Stimulated activated CD4-positive, alpha-beta T cell treated with anti-CD3 and anti-CD28 coated beads, TNF-alpha, amount 100 ng/mL, for 1 hour (primary cell): ENCODE measurements around the gene ALPK1.
"Not testable (repeated sequence)": the region's sequence is repeated elsewhere in the genome, so short reads cannot be mapped to it uniquely, and the experiment has no call there.

Source experiments
- DNase-seq, 3 donors: peaks; one replicate each; pipeline ENCODE4 v3.0.0-alpha.2; 2020; ENCODE audit warnings: low read depth in 3 of 3, low spot score in 1 of 3

Gene ALPK1

DNA sequence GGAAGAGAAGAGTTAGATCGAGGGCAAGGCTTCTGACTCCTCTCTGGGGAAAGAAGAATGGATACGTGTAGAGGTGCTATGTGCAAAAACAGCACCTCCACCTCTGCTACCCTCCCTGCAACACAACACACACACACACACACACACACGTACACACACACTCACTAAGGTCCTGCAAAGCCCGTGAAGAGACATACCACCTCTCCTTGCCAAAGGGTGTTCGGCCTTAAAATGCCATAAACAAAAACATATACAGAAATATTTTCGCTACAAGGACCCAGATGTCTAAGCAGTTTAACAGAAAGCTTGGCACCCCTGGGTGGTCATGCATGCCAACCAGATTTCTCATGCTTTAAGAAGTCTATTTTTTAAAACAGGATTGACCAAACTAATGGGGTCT is 13.0 kb upstream of the ALPK1 start:
- DNase-seq, result no peak

DNA sequence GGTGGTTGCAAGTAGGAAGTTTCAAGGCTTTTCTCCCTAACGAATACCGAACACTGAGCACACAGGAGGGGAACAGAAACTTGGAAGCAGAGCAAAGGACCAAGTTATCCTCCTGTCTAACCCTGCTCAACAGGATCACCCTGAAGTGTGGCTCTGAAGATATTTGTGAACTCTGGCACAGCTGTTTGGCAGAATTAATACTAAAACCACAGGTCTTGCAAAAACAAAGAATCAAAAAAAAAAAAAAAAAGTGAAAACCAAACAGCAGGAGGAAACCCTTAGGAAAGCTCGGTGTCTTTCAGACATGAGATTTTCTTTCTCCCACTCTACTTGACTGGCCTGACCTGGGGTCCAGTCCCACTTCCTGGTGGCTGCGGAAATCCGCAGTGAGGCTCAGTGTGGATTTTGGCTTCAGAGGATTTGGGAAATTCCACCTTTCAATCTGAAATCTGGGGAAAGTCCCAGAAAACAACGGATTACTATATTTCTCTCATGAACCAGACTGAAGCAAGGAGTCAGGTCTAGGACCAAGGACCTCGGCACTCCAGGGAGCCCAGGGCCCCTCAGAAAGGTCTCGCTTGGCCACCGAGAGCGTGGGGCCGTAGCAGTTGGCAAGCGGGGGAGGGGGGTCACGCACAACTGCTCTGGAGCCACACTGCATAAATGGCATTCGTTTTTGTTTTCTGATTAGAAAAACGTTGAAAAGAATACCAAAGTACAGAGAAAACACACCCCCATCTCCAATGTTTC is 12.3 kb upstream of the ALPK1 start:
- DNase-seq, result no peak

DNA sequence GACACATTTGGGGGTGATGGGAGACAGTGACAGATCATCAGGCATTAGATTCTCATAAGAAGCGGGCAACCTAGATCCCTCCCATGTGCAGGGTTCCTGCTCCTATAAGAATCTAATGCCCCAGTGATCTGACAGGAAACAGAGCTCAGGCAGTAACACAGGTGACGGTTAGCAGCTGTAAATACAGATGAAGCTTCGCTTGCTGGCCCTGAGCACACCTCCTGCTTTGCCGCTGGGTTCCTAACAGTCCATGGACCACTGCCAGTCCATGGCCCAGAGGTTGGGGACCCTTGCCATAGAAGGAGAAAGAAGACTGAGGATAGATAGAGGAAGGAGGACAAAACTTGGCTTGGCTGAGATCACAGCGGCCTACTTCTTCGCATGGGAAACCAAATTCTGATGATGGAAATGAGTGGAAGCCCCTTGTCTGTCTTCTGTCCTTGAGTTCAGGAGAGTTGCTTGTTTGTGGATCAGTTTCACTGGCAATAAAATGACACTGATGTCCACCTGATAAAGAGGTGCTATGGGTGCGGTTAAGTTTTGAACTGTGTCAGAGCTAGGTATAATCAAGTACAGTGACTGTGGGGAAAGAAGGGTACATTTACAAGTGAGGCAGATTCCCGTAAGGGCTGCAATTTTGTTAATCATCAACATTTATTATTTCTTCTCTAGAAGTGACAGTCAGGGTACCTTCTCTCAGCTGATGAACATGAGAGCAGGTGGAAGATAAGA is 9.7 kb upstream of the ALPK1 start:
- no peak for DNase-seq

DNA sequence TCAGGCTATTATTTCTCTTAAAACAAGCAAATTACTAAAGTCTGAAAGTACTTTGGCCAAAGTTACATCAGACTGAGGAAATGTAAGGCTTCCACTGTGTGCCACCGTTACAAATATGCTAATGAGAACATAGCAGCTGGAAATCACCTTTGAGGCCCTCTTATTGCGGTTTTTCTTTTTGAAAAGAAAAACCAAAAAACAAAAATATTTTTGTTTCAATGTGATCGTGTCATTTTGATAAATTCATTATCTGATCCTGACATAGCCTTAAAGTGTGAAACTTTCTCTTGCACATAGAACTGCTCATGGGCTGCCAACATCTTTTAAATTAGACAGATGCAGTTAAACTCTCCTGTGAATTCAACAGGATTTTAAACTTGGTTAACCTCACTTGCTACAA is 8.7 kb upstream of the ALPK1 start:
- DNase-seq, result no peak

DNA sequence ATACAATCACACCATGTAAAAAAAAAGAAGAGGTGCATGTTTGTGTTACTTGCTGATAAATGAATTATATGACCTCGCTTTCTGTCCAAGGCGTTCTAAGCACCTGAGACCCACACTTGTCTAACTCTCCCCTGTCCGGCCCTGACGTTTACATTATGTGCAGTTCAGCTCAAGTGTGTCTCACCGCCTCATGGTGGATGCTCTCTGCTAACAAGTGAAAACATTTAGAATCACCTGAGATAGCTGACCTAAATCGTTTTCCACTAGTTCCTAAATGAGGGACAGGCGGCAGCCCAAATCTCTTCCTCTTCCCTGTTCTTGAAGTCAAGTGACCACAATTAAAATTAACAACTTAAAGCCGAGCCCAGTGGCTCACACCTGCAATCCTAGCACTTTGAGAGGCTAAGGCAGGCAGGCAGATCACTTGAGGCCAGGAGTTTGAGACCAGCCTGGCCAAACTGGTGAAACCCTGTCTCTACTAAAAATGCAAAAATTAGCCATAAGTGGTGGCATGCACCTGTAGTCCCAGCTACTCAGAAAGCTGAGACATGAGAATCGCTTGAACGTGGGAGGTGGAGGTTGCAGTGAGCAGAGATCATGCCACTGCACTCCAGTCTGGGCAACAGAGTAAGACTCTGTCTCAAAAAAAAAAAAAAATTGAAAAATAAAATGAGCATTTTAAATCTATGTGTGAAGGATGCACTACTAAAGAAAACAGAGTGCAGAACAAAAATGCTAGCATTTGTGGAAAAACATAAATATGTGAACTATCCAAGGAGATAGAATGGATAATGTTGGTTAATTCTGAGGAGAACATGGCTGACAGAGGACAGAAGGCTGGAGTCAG is 7.5 kb upstream of the ALPK1 start:
- no peak for DNase-seq

DNA sequence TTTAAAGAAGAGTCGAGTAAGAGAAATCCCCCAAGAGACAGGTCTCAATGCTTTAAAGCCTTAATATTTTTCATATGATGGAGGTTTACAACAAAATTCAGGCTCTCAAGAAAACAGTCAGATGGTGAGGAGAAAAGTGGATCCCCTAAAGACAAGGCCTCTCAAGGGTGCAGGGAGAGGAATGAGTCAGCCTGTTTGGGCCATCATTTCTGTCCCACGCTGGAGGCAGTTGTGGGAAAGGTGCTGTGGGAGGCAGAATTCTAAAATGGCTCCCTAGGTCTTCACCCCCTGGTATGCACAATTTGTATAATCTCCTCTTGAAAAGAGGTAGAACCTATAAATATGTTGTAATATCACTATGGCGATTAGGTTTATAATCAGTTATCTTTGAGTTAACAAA is 6.8 kb upstream of the ALPK1 start:
- DNase-seq, result no peak

DNA sequence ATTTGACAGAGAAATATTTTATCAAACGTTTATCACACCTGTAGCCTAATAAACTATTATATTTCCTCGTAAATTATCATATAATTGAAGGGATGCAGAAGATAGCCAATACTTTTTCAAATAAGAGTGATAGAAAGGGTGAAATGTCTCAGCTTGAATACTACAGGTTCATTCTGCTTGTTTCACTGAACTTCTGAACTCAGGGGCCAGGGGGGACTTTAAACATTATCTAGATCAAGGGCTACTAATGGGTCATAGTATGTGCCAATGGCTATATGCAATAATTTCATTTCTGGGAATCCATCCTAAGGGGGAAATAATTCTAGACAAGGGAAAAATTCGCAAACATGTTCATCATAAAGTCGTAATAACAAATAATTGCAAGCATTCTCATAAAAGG is 2.6 kb downstream of the ALPK1 start:
- DNase-seq, result no peak

DNA sequence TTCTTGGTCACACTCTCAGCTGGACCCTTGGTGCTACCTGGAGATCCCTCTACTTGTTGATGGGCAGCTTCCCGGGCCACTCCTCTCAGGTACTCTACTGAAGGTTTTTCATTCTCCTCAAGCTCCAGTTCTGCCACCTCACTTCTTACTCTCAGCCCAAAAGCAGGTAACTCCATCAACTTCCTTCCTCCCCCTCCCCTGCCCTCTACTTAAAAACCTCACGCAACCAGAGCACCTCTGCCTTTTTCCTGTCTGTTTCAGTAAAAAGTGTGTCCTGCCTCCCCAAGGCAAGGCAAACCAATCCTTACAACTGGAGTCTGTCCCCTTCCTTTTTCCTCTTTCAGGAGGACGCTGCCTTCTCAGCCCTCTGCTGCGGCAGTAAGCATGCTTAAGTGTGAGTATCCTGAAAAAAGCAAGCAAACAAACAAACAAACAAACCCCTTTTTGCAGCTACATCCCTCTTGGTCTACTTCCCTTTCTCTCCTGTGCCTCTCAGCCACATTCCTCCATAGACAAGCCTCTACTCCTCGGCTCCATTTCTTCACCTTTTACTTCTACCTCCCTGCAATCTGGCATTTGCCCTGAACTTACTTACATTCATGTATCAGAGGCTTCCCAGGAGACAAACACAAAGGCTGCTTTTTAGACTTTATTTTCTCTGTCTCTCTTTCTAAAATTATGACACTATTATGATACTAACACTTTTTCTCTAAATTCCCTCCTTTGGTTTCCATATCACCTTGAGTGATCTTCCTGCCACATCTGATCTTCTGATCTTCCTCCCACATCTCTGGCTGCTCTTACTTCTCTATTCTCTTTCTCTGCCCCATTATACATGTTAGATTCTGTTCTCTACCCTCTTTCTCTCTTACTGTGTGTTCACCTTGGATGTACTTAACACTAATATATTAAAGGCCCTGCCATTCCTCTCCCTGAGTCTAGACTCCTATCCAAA is 5.4 kb downstream of the ALPK1 start:
- DNase-seq, result no peak

DNA sequence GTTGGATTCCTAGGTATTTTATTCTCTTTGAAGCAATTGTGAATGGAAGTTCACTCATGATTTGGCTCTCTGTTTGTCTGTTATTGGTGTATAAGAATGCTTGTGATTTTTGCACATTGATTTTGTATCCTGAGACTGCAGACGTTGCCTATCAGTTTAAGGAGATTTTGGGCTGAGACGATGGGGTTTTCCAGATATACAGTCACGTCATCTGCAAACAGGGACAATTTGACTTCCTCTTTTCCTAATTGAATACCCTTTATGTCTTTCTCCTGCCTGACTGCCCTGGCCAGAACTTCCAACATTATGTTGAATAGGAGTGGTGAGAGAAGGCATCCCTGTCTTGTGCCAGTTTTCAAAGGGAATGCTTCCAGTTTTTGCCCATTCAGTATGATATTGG is 8.3 kb downstream of the ALPK1 start:
- DNase-seq, result not testable (repeated sequence)

DNA sequence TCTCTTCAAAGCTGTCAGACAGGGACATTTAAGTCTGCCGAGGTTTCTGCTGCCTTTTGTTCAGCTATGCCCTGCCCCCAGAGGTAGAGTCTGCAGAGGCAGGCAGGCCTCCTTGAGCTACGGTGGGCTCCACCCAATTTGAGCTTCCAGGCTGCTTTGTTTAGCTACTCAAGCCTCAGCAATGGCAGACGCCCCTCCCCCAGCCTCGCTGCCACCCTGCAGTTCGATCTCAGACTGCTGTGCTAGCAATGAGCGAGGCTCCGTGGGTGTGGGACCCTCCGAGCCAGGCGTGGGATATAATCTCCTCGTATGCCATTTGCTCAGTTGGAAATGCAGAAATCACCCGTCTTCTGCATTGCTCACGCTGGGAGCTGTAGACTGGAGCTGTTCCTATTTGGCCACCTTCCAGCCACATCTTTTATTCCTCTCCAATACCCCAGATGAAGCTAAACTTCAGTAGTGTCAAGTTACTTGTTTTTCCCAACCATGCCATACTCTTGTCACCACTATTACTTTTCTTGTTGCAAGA is 12.2 kb downstream of the ALPK1 start:
- DNase-seq, result not testable (repeated sequence)

DNA sequence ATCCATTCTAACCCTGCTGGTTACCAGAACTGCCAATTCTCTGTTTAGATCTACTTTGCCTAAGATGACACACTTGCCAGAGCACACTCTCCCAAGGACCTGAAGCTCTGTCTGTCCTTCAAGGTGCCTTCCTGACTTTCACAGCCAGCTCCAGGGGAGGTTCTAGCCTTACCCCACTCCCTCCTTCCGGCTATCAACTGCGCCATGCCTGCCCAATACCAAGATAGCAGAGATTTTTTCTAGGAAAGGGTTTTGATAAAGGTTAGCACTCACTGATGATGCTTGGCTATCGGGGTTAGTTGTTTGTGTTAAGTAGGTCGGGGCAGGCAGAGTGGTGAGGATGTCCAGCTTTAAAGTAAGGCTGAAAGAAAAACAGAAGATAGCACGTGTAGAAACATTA is 14.3 kb downstream of the ALPK1 start:
- DNase-seq, result no peak

DNA sequence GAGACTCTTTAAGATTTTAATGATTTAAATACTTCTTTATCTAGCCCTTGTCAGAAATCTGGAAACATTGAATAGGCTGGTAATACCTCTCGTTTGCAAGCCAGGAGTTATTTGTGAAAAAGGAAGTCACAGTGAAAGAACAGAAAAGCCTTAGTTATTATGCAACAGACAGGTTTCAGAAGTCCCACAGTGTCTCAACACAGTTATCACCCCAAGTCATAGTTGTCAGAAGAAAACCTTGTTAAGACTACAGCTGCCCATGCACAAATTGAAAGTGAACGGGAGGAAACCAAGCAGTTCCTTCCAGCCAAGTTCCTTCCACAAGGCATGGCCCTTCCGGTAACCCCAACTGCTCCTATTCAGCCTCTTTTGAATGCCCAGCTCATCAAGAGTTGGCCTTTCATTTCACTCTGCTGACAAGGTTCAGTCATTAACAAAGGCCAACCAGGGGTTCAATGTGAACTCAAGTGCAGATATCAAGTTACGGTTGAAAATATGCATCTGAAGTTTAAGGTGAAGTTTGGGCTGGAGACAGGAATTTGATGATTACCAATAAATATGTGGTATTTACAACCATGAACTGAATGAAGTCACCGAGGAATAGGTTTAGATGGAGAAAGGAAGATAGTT is 15.6 kb downstream of the ALPK1 start:
- no peak for DNase-seq

DNA sequence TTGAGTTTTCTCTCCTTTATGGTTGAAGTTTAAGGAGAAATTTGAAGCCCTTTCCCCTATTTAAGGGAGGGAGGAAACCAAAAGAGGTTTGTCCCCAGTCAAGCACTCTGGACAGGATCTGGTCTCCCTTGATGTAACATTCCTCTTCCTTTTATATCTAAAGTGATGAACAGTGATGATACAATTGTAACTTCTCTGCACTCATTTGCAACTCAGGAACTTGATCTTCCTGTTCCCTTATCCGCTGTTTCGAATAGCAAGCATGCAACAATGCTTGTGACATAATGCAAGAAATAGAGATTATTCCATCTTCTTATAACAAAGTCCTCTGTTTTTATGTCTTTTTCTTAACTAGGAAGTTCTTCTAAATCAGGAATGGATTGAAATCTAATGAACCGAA is 18.3 kb downstream of the ALPK1 start:
- no peak for DNase-seq

DNA sequence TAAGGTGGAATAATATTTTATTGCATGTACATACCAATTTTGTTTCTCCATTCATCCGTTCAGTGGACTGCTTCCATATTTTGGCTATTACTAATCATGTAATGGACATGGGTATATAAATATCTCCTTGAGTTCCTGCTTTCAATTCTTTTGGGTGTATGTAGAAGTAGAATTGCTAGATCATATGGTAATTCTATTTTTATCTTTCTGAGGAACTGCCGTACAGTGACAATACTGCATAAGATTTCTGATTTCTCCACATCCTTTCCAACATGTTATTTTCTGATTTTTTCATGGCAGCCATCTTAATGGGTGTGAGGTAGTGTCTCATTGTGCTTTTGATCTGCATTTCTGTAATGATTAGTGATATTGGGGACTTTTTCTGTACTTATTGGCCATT is 19.2 kb downstream of the ALPK1 start:
- no peak for DNase-seq

DNA sequence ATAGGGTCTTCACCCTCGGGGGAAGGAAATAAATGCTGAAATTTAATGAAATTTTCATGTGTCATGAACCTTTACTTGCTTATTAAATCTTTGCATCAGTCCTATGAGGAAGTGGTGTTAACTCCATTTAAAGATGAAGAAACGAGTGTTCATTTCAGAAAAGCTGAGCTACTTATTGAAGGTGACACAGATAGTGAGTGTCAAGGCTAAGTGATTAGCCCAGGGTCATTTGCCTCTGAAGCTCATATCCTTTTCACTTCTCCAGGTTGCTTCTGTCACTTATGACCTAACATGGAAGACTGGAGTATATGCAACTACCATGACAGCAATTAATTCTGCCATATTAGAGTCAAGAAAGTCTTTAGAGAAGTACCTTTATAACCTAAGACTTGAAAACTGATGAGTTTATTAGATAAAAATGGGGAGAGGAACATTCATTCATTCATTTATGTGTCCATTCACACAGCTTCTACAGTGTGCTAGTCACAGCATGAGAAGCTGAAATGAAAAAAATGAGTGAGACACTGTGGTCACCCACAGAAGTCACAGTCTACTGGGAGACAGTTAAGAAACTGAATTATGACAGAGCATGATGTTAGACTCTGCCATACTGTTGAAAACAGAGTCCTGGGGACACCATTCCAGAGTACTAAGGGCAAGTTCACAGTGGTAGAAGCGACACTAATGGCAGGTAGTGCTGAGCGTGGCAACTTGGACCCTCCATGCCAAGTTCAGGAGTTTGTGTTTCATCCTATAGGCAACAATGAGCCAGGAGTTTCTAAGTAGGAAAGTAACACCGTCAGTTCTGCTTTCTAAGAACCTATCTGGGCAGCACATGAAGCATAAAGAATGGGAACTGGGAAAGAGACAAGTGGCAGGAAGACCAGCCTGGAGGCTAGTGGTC is 21.3 kb downstream of the ALPK1 start:
- DNase-seq, result no peak

DNA sequence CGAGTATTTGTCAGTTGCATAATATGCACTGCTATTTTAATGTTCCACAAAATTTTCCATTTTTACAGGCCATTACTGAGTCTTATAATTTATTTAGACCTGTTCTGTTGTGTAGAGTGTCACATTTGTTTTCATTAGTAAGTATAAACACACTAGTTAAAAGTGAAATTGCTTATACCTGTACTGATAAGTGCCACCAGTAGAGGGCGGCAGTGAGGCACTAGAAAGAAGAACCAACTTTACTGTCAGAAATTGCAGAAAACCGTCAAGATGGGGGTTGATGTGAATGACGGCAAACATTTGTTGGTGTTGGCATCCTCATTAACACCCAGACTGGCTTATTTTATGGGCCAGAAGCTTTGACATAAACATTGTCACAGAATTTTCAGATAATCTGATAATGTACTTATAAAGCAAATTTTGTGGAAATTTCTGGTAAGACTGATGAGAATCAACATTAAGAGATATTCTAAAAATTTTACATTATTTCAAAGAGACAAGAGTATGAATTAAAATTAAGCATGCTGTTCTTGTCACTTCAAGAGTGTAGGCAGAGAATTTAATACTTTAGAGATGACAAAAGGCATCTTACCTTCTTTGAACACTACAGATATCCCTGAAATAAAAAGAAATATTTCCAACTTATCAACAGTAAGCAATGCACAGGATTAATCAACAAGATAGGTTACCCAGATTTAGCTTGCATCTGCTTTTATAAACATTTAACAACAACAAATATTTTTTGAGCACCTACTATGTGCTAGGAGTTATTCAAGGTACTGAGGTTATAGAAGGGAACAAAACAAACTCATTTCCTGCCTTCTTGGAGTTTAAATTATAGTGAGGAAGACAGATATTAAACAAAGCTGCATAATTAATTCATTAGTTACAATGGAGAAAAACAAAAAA is 24.9 kb downstream of the ALPK1 start:
- peak; percentile 45 to 64 (median 51) for DNase-seq

DNA sequence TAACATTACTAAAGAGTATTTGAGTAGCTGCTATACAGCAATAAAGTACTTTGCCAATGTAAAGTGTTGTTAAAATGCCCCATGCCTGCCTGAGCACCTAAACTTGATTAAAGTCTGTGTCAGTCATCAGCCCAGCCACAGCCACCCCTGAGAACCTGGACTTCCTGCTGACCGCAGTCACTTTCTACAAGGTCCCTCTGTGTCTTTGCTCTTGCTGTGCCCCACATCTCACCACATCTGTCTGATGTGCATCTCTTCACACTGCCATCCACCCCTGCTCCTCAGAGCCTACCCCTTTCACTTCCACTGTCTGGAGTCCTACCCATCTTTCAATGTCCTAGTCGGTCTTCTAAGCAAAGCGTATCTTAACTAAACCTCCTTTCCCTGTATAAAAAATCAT is 25.7 kb downstream of the ALPK1 start:
- no peak for DNase-seq

DNA sequence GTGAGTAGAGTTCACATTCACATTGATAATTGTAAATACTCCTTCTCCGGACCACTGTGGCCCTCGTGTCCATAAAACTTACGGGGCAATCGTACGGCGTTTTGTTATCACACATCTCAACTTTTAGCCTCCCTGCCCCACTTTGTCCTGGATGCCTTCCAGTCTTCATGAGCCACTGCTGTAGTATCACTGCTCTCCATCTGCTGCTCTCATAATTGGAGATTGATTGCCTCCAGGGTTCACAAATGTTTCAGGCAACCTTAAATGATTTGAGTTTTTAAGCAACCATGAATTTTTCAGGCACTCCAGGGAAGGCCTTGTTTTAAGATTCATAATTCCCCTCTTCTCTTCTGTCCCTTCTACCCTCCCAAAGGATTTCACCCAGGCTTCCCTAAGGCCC is 28.4 kb downstream of the ALPK1 start:
- DNase-seq, result no peak
